HG03342 (cell line): Measurements from ENCODE around the gene ZBTB7A.
A peak's percentile ranks its signal among the peaks of the same experiment; 100 is the strongest.
"Not testable (repeated sequence)": the region's sequence is repeated elsewhere in the genome, so short reads cannot be mapped to it uniquely, and the experiment has no call there.

Experiments used
- ATAC-seq: cut with Tn5 transposase; IDR thresholded peaks from one replicate; pipeline ENCODE4 v1.9.1; 2021; ENCODE audit warnings: mild to moderate bottlenecking, moderate library complexity; ENCODE audit not compliant: unreplicated experiment

Gene ZBTB7A

DNA sequence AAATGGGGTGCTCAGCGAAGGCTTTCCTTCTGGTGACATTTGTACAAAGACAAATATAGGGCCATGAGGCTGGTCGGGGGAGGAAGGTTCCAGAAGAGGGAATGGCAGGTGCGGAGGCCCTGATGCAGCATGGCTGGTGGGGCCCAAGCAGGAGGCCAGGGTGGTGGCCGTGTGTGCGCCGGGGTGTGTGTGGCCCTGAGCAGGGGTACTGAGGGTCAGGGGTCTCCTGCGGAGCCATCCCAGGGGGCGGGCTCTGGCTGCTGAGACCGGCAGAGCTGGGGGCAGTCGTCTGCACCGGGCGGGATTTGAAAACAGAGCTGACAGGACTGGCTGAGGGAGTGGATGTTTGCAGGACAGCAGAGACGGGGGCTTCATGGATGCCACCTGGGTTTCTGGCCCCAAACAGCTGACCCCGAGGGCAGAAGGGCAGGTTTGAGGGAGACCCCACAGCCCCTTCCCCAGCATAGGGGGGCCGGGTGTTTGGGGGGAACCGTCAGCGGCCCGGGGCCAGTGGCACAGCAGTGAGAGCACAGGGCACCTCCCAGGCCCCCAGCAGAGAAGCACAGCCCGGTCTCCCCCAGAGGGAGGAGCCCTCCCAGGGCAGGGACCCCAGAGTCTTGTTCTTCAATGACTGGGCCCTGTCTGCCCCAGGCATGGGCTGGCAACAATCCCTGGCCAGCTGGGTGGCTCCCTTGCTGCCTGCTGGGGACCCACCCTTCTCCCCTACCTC is 47.8 kb downstream of the ZBTB7A start:
- no peak for ATAC-seq

DNA sequence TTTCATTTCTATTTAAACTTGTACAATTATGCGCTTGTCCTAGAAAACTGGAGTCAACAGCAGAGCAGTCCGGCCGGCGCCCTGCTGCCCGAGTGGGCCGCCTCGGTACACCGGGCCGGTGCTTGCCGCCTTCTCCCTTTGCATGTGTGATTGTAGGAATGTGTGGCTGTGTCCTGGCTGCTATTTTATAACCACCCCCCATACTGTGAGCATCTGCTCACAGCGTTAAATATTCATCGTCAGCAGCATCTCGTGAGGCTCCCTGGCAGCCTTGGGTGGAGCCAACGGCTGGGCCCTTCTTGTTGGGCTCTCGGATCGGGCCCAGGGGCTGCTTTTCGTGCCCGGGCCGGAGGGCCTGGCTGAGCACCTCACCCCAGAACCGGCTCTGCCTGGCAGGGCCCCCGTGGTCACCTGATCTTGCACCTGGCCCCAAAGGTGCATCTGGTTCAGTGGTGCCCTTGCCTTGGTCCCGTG is 48.5 kb downstream of the ZBTB7A start:
- ATAC-seq, result no peak

DNA sequence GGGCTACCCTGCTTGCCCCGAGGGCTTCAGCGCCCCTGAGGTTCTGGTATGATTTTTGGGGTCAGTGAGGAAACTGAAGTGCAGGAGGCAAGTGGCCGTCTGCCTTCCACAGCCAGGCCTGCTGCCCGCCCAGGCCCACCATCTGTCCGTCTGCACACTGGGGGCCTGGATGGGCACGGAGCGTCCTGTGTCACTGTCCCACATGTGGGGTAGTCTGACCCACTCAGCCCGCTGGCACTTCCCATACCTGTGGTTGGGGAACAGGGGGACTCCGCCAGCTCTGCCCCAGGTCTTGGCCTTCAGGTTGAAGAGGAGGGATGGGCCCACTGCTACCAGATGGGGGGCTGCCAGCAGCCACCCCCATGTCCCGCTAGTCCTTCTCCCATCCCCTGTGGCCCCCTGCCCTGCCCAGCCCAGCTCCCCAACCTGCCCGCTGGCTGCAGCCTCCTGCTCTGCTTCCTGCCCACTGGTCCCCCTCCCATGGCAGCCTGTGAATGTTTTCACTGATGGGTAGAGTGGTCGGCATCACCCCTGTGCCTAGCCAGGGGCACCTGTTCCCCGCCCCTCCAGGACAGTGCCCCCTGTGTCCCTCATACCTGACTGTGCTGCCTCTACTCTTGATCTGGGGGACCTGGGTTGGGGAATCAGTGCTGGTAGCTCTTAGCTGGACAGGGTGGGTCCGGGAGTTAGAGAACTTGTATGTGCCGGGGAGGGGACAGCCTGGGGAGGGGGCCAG is 49.6 kb downstream of the ZBTB7A start:
- no peak for ATAC-seq

DNA sequence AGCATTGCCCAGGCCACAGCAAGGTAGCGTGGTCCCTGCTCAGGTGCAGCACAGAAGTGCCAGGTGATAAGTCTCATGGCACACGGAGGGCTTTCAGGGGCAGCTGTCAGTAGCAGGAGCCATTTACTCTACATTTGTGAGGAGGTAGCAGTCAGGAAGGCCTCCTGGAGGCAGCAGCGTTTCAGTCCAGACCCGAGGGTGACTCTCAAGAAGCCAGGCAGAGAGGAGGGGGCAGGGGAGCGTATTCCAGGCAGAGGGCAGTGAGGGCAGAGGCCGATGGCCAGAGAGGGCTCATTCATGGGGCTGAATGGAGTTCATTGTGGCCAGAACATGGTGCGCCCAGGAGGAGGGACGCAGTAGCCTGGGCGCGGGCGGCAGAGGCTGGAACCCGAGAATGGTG is 50.2 kb downstream of the ZBTB7A start:
- ATAC-seq, result no peak

DNA sequence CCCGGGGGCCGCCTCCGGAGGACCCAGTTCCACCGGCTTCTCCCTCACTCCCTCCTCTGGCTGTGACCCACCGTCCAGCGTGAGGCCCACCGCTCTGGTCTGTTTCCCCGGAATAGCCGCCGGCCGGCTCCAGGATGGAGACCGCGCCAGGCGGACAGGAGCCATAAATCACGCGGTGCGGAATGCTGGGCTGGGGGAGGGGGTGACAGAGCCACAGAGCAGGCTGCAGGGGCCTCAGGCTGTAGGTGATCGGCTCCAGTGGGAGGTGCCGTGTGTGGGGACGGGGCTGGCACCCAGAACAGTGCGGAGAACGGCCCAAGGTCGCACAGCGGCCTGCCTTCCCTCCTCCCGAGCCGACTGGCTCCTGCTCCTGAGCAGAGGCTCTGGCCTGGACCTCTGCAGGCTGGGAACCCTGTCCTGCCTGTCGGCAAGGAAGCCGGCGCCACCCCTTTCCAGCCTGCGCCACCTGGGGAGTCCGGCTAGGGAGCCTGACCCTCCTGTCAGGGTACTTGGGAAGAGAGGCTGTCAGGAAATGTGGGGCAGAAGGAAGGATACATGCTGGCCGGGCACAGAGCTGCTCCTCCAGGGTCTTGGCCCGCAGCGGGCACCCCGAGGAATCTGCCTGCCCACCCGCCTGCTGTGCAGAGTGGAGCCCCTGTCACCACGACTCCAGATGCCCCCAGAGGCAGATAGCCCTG is 50.8 kb downstream of the ZBTB7A start:
- no peak for ATAC-seq

DNA sequence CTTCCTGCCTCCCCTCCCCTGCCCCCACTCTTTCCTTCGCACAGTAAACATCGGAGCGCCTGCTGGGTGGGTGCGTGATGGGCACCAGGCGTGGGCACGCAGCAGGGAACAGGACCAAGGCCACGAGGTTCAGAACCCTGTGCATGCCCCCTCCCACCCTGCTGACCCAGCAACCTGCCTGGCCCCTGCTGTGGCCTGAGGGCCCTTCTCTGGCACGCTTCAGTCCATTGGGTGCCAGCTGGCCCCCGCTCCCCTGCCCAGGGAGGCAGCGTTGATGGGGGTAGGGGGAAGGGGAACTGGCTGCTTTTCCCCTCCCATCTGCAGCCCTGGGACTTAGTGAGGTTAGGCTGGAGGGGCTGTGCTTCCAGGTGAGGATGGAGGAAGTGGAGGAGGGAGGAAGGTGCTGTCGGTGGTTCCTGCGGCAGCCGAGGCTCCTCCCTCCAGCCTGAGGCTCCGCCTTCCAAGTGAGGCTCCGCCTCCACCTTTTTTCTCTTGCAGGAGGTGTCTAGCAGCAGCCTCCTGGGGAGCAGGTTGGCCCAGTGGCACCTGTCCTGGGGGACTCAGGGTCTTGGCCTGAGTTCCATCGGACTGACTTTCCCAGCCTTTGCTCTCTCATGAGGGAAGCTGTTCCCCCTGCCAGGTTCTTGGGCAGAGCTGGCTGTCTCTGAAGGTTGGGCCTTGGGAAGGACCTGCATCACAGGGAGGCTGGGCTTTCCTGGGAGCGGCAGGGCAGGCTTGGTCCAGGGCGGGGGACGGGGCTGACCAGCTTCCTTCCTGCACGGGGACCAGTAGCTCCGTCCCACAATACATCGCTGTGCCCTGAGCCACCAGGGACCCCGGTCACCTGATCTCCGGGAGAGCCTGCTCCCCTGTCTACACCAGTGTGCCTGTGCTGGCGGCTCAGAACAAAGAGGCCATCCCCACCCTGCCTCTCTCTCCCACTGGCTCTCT is 51.9 kb downstream of the ZBTB7A start:
- ATAC-seq, result no peak

DNA sequence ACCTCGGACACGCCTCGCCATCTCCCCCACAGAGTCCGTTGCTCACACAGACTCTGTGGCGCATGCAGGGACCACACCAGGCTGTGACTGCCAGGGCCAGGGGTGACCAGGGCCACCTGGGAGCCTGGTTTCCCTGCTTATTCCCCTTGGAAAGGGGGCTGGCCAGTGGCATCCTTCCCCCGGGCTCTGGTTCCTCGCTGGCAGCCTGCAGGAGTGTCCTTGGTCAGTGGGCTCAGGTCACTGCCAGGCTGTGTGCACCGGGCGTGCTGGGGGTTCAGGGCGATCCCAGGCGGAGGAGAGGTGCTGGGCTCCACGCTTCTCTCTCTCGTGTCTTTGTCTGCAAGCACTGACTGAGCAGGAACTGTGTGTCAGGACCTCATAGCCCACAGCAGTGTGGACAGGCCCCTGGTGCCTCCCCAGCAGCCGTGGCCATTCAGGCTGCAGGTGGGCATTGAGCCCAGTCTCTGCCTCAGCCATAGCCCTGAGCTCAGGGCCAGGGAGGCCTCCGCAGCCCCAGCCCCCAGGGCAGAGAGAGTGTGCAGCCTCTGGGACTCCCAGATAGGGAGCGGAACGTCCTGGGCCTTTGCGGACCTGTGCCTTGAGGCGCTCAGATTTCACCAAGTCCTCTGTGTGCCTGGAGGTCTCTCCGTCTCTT is 52.7 kb downstream of the ZBTB7A start:
- ATAC-seq, result no peak

DNA sequence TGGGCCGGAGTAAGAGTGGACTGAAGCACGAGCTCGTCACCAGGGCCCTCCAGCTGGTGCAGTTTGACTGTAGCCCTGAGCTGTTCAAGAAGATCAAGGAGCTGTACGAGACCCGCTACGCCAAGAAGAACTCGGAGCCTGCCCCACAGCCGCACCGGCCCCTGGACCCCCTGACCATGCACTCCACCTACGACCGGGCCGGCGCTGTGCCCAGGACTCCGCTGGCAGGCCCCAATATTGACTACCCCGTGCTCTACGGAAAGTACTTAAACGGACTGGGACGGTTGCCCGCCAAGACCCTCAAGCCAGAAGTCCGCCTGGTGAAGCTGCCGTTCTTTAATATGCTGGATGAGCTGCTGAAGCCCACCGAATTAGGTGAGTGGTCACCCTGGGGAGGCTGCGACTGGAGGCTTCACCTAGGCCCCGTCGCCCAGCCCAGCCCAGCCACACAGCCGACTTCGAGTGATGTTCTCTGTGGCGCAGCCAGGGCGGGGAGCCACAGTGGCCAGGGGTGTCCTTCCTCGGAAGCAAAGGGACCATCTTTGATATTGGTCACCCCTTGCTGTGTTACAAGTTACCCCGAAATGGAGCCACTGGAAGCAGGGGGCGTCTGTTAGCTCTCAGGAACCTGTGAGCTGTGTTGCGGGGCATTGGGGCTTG is 53.6 kb downstream of the ZBTB7A start:
- no peak for ATAC-seq

DNA sequence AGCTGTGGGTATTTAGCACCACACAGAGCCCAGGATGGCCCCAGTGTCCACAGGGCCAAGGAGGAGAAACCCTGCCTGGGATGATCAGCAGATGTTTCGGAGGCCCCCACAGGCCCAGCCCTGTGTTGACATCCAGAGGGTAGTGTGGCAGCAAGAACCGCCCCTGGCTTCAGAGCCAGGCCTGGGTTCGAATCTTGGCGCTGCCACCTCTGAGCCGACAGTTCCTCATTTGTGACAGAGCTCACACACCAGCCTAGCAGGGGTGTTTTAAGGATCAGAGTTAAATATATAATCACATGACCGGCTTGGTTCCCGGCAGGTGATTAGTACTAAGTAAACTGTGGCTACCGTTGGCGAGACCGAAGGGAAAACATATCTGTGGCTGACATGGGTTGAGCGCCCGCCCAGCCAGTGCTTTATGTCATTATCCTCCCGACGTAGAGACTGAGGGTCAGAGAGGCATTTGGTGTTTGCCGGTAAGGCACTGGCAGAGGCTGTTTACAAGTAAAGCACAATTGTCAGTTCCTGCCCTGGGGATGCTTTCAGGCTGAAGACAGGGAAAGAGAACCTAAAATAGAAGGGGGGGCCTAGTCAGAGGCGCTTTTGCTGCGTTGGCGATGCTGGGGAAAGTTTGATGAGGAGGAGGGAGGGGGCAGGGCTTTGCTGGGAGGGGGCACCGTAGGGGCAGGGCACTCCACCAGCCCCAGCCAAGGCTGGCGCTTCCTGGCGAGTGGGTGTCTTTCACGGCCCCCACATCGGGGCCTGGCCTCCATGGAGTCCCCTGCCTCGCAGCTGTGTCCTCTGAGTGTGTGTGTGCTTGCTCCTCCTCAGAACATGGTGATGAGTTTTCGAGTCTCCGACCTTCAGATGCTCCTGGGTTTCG is 54.4 kb downstream of the ZBTB7A start:
- ATAC-seq, result no peak

DNA sequence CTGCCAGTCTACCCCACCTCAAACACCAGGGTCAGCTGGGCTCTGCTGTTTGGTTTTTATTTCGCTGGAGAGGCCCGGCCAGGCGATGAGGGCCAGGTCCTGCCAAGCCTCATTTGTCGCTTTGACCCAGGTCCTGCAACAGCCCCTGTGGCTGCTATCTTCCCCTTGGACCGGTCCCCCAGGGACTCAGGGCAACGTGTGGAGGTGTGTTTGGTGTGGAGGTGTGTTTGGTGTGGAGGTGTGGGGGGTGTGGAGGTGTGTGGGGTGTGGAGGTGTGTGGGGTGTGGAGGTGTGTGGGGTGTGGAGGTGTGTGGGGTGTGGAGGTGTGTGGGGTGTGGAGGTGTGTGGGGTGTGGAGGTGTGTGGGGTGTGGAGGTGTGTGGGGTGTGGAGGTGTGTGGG is 55.3 kb downstream of the ZBTB7A start:
- not testable (repeated sequence) for ATAC-seq

DNA sequence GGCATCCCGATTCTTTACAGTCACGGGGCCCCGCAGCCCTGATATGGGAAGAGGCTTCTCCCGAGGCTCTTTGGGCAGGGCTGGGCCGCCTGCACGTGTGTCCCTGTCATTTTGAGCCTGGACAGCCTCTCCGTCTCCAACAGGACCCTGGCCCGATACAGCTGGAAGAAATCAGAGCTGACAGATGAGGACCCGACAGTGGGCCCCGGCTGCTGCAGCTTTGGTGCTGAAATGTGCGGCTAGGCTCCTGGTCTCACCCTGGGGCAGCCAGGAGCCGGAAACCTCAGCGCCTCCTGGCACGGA is 55.9 kb downstream of the ZBTB7A start:
- no peak for ATAC-seq

DNA sequence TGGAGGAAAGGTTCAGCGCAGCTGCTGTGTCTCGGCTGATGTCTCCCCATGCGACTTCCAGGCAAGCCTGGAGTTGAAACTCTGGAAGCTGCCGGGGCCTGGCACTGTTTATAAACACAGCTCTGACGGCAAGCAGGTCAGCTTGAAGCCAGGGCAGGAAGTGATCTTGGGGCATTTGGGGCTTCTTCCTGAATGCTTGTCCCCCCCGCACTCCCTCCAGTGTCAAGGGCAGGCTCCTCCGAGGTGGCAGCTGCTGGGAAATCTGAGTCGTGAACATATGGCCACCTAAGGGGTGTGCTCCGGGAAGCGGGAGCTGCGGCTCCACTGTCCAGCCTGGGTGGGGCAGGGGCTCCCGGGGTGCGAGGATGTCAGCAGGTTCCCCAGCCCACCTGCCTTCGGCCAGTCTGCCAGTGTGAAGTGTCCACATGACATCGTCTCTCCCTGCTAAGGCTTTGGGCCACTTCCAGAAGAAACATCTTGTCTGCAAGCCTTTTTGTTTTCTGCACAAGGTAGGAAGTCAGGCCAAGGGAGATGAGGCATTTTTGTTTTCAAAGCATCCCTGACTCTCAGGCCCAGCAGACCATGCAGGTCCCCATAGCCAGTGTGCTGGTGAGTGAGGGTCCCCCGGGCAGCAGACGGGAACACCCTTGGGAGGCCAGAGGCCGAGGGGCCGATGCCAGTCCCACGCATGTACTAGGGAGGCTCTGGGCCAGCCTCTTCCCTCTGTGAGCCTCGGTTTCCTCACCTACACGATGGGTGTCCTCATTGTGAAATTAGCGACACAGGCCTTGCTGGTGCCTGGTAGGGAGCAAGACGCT is 56.5 kb downstream of the ZBTB7A start:
- no peak for ATAC-seq

DNA sequence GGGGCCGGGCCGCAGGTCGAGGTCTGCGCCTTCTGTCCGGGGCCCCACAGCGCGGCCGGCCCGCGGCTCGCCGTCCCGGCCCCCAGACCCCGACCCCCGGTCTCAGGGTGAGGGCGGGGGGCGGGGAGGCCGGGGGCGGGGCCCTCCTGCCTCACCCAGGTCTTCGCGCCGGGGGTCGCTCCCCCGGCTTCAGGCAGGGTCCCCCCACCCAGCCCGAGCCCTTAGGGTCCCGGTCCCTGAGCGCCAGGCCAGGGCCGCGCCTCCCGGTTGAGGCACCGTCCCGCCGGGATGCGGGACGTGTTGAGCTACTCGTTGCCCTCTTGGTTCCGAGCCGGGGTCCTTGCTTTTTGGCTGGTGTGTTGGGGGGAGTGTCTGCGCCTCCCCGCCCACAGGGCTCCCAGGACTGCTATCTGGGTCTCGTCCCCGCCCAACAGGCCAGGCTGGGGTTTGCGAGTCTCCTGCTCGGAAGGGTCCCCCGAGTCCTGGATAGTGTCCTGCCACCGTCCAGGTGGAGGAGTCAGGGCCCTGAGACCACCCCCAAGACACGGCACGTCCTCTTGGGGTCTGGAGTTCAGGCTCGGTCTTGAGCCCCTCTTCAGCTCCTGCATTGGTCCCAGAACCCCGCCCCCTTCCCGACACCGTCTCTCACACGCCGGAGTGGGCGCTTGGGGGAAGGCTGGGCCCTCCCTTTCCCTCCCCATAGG is 58.7 kb downstream of the ZBTB7A start:
- peak; percentile 12 for ATAC-seq

DNA sequence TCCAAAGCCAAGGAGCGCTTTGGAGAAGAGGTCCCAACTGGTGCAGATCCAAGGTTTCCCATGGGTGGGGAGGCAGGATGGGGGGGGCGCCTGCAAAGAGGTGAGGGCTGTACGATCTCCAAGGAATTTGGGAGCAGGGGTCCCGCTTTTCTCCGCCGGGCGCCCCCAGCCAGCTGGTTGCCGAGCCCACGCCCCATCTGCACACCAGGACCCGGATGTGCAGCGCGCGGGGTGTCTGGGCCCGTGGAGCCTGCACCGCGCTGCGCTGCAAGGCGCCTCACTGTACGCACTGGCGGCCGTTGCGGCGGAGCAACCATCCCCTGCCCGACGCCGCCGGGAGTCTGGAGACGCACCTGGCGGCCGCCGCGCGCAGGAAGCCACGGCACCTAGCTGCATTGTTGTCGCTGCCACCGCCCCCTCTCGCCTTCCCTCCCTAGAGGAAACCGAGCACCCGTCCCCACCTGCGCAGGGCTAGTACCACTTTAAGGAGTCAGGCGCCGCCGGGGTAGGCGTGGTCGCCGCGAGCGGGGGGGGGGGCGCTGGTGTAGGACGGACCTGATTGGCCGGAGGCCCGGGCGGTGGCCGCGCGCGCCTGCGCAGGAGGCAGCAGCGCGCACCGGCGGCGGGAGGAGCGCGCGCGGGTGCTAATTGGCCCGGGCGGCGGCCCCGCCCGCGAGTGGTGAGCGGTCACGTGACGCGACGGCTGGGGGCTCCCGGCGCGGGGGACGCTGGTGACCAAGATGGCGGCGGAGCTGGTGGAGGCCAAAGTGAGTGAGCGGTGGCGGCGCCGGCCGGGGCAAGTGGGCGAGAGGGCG is 59.5 kb downstream of the ZBTB7A start, which contains the start of gene PIAS4:
Gene PIAS4, plus strand, starts transcription at position 716 of the 815 bp plus-strand sequence. Its CDS starts 25 bp downstream, at position 741.
- peak; percentile 72 for ATAC-seq

DNA sequence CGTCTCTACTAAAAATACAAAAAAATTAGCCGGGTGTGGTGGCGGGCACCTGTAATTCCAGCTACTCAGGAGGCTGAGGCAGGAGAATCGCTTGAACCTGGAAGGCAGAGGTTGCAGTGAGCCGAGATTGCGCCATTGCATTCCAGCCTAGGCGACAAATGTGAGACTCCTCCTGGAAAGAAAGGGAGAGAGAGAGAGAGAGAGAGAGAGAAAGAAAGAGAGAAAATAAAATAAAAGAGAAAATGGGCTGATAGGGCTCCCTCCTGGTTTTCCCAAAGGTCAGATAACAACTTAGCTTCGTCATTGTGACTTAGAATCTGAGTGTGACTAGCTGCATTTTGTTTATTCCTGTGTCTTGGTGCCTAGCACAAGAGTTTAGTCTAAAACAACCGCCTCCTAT is 61.3 kb downstream of the ZBTB7A start:
- ATAC-seq, result not testable (repeated sequence)

DNA sequence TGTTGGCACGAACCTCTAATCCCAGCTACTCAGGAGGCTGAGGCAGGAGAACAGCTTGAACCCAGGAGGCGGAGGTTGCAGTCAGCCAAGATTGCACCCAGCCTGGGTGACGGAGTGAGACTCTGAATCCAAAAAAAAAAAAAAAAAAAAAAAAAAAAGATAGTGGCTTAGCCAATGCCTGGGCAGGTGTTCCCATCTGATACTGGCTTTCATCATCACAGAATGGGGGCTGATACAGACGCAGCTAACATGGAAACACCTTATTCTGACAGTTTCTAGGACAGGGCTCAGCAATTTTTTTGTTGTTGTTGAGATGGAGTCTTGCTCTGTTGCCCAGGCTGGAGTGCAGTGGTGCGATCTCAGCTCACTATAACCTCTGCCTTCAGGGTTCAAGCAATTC is 65.9 kb downstream of the ZBTB7A start:
- not testable (repeated sequence) for ATAC-seq
